Left renal pelvis (tissue), 4 donors: ENCODE data around the gene SGPP1. TPM values are rescaled to one million over a fixed set of nuclear protein-coding genes. Genes with fewer than 3 reads are reported as not detected.
"Not testable (repeated sequence)": the region's sequence is repeated elsewhere in the genome, so short reads cannot be mapped to it uniquely, and the experiment has no call there.

Experiments used
- DNase-seq, 4 donors: peaks; one replicate each; pipeline ENCODE4 v3.0.0-alpha.2; 2013; ENCODE audit warnings: low read depth in 4 of 4, low spot score in 3 of 4
- polyA plus RNA-seq, 4 donors: library from polyadenylated mRNA; unstranded; fragments of 120-200 nt; gene quantifications; one replicate each; pipeline ENCODE4 v1.2.1, GENCODE V29; 2013; ENCODE audit not compliant: insufficient read length in 4 of 4

SGPP1 gene
- polyA plus RNA-seq, 4 donors = 19.5 to 38.8 (median 32.0) TPM

DNA sequence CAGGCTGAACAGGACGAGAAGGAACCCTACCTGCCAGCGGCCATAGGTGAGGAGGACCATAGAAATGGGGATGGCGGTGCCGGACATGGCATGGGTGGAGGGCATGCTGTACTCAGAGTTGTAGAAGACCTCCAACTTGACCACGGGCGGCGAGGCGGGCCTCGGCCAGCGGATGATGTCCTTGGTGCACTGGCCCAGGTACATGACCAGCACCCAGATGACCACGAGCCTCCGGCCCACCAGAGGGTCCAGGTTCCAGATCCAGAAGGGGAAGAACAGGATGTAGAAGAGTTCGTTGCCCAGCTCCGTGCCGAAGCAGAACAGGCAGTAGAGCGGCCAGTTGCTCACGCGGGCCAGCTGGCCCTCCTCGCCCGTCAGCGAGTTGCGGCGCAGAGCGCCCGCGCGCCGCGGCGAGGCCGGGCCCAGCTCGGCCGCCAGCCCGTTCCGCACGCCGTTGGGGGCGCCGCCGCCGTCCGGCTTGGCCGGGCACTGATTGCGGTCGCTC is 582 bp downstream of the SGPP1 start:
- peak in 2 of 4 donors; percentile 38 to 52 for DNase-seq

DNA sequence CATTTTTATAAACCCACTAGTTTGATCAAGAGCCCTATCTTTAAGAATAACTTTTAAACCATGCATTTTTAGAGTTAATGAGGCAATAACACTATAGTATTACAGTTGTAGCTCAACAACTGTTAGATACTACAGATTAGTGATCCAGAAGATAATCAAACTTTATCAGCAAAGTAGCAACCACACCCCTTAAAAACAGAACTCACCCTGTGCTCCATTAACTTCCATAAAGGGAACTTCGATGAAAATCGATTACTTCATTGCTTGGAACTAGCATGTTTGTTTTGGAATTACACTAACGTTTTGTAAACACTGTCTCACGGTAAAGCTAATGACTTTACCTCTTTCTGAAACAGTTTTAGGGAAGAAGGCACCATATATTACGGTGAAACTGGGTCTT is 1.4 kb downstream of the SGPP1 start:
- no peak for DNase-seq

DNA sequence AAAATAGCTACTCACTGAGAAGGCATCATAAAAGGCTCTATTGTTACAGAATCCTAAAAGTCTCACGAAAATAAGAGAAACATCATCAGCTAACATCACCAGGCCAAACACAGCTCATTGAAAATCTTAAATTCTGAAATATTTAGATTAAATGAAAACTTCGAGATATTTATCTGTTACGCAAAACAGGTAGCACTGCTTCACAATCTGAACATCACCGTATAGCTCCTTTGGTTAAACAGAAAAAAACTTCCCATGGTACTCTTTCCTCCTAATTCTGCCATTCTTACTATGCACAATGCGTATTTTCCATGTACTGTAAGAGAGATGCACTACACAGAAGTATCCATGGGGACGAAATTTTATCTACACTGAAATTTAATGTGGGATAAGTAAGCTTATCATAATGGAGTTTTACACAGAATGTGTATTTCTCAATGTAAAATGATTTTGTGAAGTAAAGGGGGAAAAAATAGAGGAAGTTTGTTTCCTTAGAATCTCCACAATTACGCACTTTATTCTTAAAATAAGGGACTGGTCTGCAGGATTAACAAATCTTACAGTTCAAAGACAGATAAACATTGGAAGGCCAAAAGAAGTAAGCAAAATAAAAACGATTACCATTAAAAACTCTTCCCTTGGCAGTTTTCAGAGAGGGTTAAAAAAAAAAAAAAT is 1.9 kb downstream of the SGPP1 start:
- DNase-seq = no peak

DNA sequence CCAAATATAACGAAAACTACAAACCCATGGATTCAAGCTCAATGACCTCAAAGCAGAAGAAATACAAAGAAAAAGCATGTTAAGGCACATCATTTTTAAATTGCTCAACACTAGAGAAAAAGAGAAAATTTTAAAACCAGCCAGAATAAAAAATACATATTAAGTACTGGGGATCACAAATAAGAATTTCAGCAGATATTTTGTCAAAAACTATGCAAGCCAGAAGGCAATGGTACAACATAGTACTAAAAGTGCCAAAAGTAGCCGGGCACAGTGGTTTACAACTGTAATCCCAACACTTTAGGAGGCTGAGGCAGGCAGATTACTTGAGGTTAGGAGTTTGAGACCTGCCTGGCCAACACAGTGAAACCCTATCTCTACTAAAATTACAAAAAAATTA is 10.2 kb downstream of the SGPP1 start:
- DNase-seq = no peak

DNA sequence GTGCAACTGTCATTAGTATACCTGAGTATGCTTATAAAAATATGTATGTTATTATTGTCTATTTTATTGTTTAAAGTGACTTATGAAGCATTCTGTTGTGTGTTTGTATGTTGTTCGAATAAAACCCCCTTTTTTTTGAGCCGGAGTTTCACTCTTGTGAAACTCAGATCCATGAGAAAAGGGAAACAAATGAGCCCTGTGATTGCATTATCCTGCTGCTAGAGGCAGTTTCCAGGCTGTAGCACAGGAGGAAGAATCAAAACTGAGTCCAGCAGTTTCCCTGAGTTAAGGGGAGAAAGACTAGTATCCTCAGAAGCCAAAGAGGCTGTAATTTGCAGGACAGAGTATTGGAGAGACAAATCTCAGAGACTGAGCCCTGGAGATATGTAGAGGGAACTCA is 12.5 kb downstream of the SGPP1 start:
- DNase-seq = no peak

DNA sequence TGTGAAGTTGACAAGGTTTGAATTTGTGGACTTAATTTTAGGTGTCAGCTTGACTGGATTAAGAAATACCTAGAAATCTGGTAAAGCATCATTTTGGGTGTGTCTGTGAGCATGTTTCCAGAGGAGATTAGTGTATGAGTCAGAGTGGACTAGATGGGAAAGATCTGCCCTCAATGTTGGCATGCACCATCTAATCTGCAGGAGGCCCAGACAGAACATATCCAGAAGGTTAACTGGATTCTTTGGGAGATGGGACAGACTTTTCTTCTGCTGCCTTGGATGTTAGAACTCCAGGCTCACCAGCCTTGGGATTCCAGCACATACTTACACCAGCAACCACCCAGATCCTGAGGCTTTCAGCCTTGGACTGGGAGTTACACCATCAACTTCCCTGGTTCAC is 14.1 kb downstream of the SGPP1 start:
- no peak for DNase-seq

DNA sequence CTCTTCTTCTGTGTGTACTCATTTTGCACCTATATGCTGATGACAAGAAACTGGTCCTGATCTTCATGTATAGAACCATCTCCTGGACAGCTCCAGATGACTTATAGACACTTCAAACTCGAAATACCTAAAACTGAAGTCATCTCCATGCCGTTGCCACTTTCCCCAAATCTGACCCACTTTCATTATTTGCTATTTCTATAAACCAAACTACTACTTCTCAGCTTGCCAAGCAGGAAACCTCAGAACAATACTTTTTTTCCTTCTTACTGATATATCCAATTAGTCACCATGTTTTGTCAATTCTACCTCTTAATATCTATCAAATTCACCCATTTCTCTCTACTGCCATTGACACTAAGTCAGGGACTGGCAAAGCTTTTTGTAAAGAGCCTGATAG is 14.8 kb downstream of the SGPP1 start:
- DNase-seq = no peak

DNA sequence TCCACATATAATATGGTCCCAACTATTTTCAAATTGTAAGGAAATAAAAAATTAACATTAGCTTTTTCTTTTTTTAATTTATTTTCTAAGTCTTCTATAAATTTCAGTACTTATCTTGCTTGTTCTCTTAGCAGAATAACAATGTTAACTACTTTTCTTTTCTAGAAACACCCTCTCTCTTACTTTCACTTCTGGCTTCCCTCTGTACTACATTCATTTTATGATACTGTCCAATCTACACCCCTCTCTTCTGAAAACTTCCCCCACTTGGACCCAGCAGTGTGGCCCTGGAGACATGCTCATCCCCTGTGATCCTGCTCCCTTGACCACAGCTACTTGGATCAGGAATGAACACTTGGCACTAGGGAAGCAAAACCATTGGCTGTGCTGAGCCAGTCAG is 15.7 kb downstream of the SGPP1 start:
- no peak for DNase-seq

DNA sequence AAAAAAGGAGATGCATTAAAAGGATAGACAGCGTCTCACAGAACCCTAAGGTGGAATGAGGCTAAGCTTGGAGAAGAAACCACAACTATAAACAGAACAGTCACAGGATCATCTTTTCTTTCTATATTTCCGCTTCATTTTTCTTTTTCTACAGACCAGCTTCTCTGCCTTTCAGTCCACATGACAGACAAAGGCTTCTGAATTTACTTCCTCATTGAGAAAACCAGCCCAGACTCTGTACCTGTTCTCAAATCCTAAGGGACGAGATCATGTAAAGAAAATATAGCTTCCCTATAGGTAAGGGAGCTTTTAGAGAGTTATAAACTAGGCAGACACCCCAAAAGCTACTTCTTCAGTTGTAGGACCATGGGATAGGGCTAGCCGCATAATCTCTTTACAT is 17.4 kb downstream of the SGPP1 start:
- no peak for DNase-seq

DNA sequence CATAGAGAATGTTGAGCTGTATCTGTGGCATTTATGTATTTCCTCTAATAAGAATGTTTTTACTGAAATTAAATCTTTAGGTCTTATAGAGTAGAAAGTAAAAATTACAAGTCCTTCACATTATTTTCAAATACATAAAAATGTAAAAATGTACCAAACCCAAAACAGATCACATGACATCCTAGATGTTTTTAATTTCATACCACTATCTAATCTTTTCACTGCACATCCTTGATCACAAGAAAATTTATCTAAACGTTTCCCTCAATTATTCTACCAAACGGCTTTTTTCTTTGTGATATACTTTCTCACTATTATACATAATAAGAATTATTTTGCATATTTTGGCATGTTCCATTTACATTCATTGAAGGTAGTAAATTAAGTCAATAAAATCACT is 18.3 kb downstream of the SGPP1 start:
- no peak for DNase-seq

DNA sequence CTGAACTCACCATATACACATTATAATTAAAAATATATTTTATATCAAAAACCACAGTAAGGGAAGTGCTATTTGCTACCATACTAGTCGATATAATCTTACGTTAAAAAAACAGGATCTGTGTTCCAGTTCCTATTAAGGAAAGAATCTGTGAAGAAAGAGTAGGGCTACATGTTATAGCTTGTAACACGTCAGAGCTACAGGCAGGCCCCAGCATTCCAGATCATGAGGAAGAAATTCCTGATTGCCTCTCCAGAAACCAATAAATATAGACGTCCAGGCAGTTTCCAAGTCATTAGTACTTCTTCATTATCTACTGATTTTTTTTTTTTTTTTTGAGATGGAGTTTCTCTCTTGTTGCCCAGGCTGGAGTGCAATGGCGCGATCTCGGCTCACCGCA is 20.6 kb downstream of the SGPP1 start:
- no peak for DNase-seq

DNA sequence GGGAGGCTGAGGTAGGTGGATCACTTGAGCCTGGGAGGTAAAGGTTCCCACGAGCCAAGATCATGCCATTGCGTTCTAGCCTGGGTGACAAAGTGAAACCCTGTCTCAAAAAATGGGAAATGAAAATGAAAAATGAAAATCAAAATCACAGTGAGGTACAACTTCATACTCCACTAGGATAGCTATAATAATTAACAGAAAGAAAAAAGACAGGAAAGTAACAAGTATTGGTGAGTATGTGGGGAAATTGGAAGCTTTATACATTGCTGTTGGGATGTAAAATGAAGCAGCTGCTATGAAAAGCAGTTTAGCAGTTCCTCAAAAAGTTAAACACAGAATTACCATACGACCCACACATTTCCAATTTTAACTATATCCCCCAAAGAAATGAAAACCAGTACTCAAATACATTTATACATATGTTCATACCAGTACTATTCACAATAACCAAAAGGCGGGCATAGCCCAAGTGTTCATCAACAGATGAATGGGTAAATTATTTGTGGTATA is 22.2 kb downstream of the SGPP1 start:
- DNase-seq = no peak

DNA sequence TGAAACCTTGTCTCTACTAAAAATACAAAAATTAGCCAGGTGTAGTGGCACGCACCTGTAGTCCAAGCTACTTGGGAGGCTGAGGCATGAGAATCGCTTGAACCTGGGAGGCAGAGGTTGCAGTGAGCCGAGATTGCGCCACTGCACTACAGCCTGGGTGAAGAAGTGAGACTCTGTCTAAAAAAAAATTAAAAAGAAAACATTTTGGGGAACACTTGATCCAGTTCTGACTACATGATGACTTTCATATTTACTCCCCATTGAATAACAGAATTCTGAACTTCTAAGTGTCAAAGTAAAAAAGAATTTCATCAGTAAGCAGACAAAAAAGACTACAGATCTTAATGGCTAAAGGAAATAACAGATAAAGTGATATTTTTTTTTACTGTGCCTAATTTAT is 25.3 kb downstream of the SGPP1 start:
- DNase-seq = not testable (repeated sequence)

DNA sequence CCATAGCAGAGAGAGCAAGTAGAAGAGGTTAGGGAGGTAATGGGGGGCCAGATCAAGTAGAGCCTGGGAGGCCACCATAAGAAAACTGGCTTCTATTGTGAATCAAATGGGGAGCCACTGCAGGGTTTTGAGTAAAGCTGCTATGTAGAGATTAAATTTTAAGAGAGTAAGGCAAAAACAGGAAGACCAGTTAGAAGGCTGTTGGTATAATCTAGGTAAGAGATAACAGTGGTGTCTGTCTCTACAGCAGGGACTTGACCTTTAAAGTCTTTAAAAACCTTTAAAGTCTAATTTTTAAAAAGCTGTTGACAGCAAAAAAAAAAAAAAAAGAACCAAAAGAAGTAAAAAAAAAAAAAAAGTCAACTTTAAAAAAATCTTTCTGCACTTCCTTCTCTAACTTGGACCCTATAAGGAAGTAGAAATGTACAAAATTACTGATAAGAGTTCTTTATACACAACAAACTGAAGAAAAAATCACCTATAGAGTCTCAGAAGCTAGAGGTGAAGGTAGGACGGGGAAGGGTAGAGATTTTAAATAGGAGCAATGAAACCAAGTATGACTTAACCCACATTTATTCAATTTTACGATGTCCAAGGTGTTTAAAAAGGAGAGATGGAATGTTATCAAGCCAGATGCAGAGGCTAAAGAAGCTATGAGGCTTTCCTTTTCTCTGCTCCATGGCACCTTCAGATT is 26.1 kb downstream of the SGPP1 start:
- no peak for DNase-seq

DNA sequence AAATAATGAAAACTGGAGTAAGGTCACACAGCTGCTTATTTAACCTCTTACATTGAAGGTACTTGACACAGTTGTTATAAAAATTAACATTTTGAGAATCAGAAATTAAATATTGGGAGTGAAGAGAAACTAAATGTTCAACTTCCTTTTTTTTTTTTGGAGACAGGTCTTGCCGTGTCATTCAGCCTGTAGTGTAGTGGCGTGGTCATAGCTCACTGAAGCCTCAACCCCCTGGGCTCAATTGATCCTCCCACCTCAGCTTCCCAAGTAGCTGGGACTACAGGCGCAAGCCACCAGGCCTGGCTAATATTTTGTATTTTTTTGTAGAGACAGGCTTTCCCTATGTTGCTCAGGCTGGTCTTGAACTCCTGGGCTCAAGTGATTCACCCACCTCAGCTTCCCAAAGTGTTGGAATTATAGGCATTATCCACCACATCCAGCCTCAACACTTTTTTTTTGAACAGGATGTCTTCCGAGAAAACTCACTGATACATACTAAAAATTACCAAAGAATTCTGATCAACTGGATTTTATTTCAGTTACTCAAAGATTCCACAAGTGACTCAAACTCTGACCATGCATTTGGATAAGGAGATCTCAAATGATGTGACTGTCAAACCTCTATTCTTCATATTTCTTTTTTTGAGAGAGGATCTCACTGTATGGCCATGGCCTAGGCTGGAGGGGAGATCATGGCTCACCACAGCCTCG is 35.4 kb downstream of the SGPP1 start:
- DNase-seq = no peak

DNA sequence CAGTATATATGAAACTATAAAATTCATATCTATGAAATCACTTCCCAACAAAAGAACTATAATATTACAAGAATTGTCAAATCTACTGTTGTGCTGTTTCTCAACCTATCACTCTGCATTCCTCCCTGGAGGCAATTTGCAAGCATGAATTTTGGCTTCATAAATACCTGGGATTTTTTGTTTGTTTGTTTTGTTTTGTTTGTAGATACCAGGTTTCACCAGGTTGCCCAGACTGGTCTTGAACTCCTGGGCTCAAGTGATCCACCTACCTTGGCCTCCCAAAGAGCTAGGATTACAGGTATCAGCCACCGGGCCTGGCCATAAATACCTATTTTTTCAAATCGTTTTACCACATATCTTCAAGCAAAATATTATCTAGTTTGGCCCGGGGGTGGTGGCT is 38.7 kb downstream of the SGPP1 start:
- DNase-seq = no peak

DNA sequence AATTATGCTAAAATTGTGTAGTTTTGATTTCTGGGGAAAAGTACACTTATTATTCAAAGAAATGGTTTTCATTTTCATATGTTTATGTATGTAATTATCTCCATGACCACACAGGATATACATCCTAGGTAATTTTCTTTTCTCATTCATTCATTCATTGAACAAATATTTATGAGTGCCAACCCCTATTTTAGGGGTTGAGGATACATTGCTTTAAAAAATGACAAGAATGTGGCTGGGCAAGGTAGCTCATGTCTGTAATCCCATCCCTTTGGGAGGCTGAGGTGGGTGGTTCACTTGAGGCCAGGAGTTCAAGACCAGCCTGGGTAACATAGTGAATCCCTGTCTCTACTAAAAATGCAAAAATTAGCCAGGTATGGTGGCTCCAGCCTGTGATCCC is 40.9 kb downstream of the SGPP1 start:
- DNase-seq = no peak

DNA sequence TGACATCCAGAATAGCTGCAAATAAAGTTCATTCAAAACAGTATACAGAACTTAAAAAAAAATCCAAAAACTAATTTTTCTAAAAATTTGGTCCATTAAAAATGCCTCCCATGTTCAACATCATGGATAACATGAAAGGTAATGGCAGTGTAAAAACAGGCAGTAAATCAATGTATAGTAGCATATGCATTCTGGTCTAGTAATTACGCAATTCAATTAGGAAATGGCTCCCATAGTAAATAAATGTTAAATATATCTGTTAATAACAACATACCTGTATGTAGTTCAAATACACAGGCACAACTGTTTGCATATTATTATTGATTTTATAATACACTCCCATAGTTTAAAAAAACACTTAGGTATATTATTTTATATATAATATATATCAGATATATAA is 42.5 kb downstream of the SGPP1 start:
- no peak for DNase-seq

DNA sequence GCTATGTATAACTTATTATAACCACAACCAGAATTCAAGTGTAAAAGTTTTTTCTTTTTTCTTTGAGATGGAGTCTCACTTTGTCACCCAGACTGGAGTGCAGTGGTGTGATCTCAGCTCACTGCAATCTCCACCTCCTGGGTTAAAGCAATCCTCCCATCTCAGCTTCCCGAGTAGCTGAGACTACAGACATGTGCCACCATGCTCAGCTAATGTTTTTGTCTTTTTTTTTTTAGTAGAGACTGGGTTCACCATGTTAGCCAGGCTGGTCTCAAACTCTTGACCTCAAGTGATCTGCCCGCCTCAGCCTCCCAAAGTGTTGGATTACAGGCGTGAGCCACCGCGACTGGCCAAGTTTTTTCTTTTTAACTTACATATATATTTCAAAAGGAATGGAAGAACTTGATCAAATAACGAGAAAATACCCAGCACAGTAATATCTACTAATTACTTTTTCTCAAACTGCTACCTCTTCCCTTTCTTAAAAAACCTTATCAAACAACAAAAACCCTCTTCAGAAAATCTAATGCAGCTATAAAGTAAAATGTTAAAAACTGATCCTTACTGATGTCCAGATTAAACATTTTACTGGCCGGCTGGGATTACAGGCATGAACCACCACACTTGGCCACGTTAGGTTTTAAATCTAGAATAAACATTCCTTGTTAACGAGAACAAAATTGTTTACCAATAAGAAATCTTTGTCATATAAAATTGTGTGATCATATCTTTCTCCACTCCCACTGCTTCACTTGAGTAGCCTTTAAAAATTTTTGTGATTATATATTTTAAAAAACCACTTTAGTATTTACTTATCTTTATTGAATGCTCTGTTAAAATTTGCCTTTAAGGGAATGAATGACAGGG is 44.9 kb downstream of the SGPP1 start:
- DNase-seq = no peak

DNA sequence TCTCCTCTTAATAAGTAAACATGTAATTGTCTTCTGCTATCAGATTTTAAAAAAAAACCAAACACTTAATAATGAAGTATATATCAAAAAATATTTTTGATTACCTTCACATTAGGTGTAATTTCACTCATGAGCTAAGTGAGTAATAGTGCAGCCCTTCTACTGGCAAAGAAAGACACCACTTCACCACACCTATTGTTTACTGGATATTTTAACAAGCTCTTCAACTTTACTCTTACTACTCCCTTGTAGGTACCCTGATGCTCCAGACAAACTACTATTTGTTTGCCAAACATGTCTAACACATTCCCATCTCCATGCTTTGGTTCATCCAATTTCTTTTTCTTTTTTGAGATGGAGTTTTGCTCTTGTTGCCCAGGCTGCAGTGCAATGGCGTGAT is 49.3 kb downstream of the SGPP1 start:
- no peak for DNase-seq
